ENCODE data around the gene INPP5D.

DNA sequence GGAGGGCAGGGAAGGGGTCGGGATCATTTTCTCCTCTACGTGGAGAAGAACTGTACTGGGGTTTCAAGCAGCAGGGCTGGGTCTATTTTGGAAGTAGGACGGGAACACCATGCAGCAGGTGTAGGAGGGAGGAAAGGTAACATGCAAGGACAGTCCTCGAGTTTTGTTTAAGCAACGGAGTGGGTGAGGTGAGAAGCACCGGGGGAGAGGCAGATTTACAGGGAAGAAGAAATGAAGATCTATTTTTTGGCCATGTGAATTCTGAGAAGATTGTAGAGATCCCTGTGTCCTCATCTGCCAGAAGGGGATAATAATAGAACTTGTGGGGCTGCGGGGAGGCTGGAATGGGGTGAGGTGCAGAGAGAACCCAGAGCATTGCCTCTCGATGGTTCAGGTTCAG is 85.6 kb downstream of the INPP5D start:
- TF ChIP-seq, protein P1, sequence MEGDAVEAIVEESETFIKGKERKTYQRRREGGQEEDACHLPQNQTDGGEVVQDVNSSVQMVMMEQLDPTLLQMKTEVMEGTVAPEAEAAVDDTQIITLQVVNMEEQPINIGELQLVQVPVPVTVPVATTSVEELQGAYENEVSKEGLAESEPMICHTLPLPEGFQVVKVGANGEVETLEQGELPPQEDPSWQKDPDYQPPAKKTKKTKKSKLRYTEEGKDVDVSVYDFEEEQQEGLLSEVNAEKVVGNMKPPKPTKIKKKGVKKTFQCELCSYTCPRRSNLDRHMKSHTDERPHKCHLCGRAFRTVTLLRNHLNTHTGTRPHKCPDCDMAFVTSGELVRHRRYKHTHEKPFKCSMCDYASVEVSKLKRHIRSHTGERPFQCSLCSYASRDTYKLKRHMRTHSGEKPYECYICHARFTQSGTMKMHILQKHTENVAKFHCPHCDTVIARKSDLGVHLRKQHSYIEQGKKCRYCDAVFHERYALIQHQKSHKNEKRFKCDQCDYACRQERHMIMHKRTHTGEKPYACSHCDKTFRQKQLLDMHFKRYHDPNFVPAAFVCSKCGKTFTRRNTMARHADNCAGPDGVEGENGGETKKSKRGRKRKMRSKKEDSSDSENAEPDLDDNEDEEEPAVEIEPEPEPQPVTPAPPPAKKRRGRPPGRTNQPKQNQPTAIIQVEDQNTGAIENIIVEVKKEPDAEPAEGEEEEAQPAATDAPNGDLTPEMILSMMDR (IDR thresholded peaks at IDR 0.05), result no peak
- TF ChIP-seq POLR2AphosphoS5 (IDR thresholded peaks at IDR 0.05), result no peak
- no peak for TF ChIP-seq POLR2A (IDR thresholded peaks at IDR 0.05)

All from suprapubic skin (tissue), 4 donors.